Suprapubic skin (tissue), 4 donors: ENCODE measurements around the gene MOCS1. TPM values are rescaled to one million over a fixed set of nuclear protein-coding genes. Genes with fewer than 3 reads are reported as not detected.

Experiments used
- DNase-seq, 2 donors: peaks; one replicate each; pipeline ENCODE4 v3.0.0-alpha.2; 2019; ENCODE audit warnings: low spot score in 2 of 2
- H3K27ac ChIP-seq: fragments of 200-600 bp; sonication (generic); one replicate; pipeline ENCODE4 v1.5.1; 2019
- H3K27me3 ChIP-seq: fragments of 200-600 bp; sonication (generic); one replicate; pipeline ENCODE4 v1.5.1; 2019
- H3K36me3 ChIP-seq: fragments of 200-600 bp; sonication (generic); one replicate; pipeline ENCODE4 v1.5.1; 2019
- H3K4me1 ChIP-seq: fragments of 200-600 bp; sonication (generic); one replicate; pipeline ENCODE4 v1.5.1; 2019
- H3K4me3 ChIP-seq: fragments of 200-600 bp; sonication (generic); one replicate; pipeline ENCODE4 v1.5.1; 2019; ENCODE audit warnings: mild to moderate bottlenecking
- H3K9me3 ChIP-seq: fragments of 200-600 bp; sonication (generic); one replicate; pipeline ENCODE4 v1.5.1; 2019
- EP300 ChIP-seq: sonication (generic); formaldehyde crosslinking; IDR thresholded peaks from one replicate; pipeline ENCODE4 v1.6.1; 2017; ENCODE audit warnings: antibody characterized with exemption
- POLR2A ChIP-seq, 2 donors: fragments of 450-650 bp; IDR thresholded peaks; one replicate each; pipeline ENCODE4 v1.6.1; 2017; ENCODE audit warnings: antibody characterized with exemption in 2 of 2, mild to moderate bottlenecking in 2 of 2, moderate library complexity in 2 of 2
- POLR2AphosphoS5 ChIP-seq, 3 donors: sonication (generic); formaldehyde crosslinking; IDR thresholded peaks; one replicate each; pipeline ENCODE4 v1.6.1; 2017; ENCODE audit warnings: antibody characterized with exemption in 3 of 3
- WGBS: methylation state at CpG from one replicate; pipeline ENCODE4 v1.1.5; 2018; 5-methylcytosine and 5-hydroxymethylcytosine counted together
- total RNA-seq, 4 donors: library from RNA; depleted of rRNA; stranded (reverse); fragments of >200 nt; gene quantifications; one replicate each; pipeline ENCODE4 v1.1.0, GENCODE V29; 2016
- TF ChIP-seq, protein P1 (sequence below), 2 donors: fragments of 200-600 bp in 1 of 2; fragments of 450-650 bp in 1 of 2; sonication (generic) in 1 of 2; IDR thresholded peaks; one replicate each; pipeline ENCODE4 v1.5.1; 2016 to 2019; ENCODE audit warnings: antibody characterized with exemption in 2 of 2, mild to moderate bottlenecking in 1 of 2, moderate library complexity in 1 of 2

The MOCS1 gene
- total RNA-seq, 4 donors from 2014 or later = 4.2 to 13.8 (median 10.2) TPM

DNA sequence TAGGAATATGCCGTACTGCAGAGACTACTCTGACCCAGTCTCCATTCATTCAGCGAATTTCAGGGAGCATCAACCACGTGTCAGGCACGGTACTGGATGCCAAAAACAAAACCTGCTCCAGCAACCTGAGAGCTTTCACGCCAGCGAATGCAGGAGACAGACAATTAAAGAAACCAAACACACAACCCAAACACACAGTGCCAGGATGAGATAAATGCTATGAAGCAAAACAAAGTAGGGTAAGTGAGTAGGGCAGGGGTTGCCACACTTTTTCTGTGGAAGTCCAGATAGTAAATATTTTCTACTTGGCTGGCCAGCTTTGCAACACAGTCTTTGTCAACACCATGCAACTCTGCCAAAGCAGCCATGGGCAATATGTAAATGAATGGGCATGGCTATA is 10.0 kb downstream of the MOCS1 start:
- Histone ChIP-seq H3K4me3 (no peak overlapping the region), H3K4me1 (peaks cover 33% of the 10 kb centered on the region), H3K36me3 (peaks cover 13% of the 10 kb centered on the region), H3K27me3 (no peaks in the 10 kb centered on the region), H3K9me3 (no peaks in the 10 kb centered on the region), H3K27ac (no peak overlapping the region)
- no peak for TF ChIP-seq POLR2A (IDR thresholded peaks at IDR 0.05)
- no peak for TF ChIP-seq EP300
- TF ChIP-seq, protein P1, sequence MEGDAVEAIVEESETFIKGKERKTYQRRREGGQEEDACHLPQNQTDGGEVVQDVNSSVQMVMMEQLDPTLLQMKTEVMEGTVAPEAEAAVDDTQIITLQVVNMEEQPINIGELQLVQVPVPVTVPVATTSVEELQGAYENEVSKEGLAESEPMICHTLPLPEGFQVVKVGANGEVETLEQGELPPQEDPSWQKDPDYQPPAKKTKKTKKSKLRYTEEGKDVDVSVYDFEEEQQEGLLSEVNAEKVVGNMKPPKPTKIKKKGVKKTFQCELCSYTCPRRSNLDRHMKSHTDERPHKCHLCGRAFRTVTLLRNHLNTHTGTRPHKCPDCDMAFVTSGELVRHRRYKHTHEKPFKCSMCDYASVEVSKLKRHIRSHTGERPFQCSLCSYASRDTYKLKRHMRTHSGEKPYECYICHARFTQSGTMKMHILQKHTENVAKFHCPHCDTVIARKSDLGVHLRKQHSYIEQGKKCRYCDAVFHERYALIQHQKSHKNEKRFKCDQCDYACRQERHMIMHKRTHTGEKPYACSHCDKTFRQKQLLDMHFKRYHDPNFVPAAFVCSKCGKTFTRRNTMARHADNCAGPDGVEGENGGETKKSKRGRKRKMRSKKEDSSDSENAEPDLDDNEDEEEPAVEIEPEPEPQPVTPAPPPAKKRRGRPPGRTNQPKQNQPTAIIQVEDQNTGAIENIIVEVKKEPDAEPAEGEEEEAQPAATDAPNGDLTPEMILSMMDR (IDR thresholded peaks at IDR 0.05) = no peak
- no peak for TF ChIP-seq POLR2AphosphoS5 (IDR thresholded peaks at IDR 0.05)
- 41% methylated on average over 6 of the region's 6 CpGs for WGBS
- DNase-seq = no peak

DNA sequence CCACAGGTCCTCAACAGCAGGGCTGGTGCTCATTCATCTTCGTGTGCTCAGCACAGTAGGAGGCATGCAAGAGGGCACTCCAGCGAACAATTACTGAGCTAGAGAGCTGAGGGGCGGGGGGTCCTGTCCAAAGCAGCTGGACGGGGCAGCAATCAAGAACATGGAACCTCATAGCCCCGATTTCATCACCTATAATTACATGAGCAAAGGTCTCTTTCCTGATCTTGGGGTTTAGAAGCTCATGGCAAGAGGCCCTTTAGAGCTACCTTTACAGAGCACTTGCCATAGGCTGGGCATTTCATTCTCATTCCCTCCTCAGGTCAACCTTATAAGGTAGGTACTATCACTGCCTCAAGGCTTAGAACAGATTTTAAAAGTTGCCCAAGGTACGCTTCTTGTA is 10.4 kb downstream of the MOCS1 start:
- TF ChIP-seq POLR2AphosphoS5 (IDR thresholded peaks at IDR 0.05) (no peak), POLR2A (IDR thresholded peaks at IDR 0.05) (no peak)
- H3K4me1 ChIP-seq = peaks cover 30% of the 10 kb centered on the region
- peaks cover 13% of the 10 kb centered on the region for H3K36me3 ChIP-seq
- 83% methylated on average over 1 of the region's 6 CpGs for WGBS
- no peak overlapping the region for H3K4me3 ChIP-seq
- no peak for DNase-seq
- no peak overlapping the region for H3K27ac ChIP-seq
- H3K9me3 ChIP-seq = no peaks in the 10 kb centered on the region
- H3K27me3 ChIP-seq = no peaks in the 10 kb centered on the region

DNA sequence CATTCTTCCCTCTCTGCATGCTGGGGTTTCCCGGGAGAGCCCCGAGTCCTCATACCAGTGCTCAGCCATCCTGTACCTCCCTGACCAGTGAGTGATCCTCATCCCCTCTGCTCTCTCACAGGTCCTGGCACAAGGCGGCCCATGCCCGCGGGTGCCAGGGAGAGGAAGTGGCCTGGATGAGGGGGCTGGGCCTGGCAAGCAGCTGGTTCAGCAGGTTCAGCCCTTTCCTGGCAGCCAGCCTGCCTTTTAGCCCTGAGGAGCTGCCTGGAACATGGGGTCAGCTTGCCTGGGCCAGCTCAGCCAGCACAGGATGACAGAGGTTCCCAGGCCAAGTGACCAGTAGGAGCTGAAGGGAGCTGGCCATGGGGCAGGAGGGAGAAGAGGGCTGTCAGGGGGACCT is 10.9 kb downstream of the MOCS1 start:
- Histone ChIP-seq H3K9me3 (no peaks in the 10 kb centered on the region), H3K27me3 (no peaks in the 10 kb centered on the region), H3K4me3 (no peak overlapping the region), H3K27ac (no peak overlapping the region), H3K36me3 (peaks cover 13% of the 10 kb centered on the region), H3K4me1 (peaks cover 30% of the 10 kb centered on the region)
- DNase-seq = no peak
- no CpG with 5 or more reads among the region's 5 CpGs for WGBS
- TF ChIP-seq POLR2AphosphoS5 (IDR thresholded peaks at IDR 0.05) = no peak
- TF ChIP-seq POLR2A (IDR thresholded peaks at IDR 0.05) = no peak
- TF ChIP-seq EP300 = no peak
- TF ChIP-seq, protein P1 (IDR thresholded peaks at IDR 0.05) = no peak

DNA sequence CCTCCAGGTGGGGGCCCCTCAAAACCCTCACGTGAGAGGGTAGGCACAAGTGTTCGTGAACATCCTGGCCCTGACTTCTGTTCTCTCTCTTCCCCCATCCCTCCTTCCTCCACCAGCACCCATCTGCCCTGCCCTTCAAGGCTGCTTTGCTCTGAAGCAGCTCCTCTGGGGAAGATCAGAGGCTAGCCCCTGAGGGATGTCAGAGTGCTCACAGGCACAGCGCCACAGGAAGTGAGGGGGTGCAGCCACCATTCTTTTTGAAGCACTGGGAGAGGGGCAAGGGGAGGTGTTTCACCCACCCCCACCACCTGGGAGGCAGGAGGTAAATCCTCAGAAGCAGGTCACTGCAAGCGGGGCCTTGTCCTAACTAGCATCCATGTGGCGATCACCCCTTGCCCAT is 11.4 kb downstream of the MOCS1 start:
- TF ChIP-seq POLR2A (IDR thresholded peaks at IDR 0.05) (no peak), EP300 (no peak), POLR2AphosphoS5 (IDR thresholded peaks at IDR 0.05) (no peak)
- TF ChIP-seq, protein P1 (IDR thresholded peaks at IDR 0.05) = no peak
- no peak for DNase-seq
- Histone ChIP-seq H3K4me1 (peaks cover 30% of the 10 kb centered on the region), H3K9me3 (no peaks in the 10 kb centered on the region), H3K27me3 (no peaks in the 10 kb centered on the region), H3K36me3 (peaks cover 13% of the 10 kb centered on the region), H3K4me3 (no peak overlapping the region), H3K27ac (no peak overlapping the region)
- 79% methylated on average over 5 of the region's 5 CpGs for WGBS

DNA sequence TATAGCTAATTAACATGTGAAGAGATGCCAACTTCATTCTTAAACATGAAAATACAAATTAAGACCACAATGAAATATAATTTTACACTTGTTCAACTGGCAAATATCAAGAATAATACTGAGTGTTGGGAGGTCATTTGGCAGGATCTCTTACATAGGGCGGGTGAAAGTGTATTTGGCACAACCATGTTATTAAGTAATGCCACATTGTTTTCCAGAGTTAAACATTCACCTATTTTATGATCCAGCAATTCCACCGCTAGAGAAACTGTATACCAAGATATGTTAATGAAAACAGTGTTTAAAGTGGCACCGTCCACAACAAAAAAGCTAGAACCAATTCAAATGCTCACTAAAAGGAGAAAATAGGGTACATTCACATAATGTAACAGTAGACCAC is 14.1 kb downstream of the MOCS1 start:
- Histone ChIP-seq H3K36me3 (peaks cover 14% of the 10 kb centered on the region), H3K9me3 (no peaks in the 10 kb centered on the region), H3K27ac (no peak overlapping the region), H3K27me3 (no peaks in the 10 kb centered on the region), H3K4me3 (no peak overlapping the region), H3K4me1 (peaks cover 22% of the 10 kb centered on the region)
- no peak for TF ChIP-seq POLR2AphosphoS5 (IDR thresholded peaks at IDR 0.05)
- no peak for TF ChIP-seq EP300
- TF ChIP-seq, protein P1 (IDR thresholded peaks at IDR 0.05) = no peak
- no peak for TF ChIP-seq POLR2A (IDR thresholded peaks at IDR 0.05)
- DNase-seq = no peak
- 74% methylated on average over 3 of the region's 3 CpGs for WGBS

DNA sequence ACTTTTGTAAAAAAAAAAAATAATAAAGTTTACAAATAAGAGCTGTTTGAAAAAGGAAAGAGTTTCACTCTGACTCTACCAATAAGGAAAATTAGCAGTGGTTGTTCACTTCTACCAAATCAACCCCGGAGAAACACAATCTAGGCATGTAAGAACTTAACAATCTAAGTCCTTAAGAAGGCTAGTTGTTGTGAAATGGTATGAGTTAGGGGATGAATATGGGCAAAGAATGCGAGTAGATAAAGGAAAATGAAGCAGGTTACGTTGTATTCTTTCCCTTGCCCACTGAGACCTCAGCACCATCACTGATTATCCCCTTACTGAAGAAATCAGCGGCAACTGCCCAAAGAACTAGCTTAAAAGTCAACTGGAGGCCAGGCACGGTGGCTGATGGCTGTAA is 15.4 kb downstream of the MOCS1 start:
- WGBS = 88% methylated on average over 5 of the region's 5 CpGs
- peaks cover 12% of the 10 kb centered on the region for H3K36me3 ChIP-seq
- H3K4me3 ChIP-seq = no peak overlapping the region
- H3K9me3 ChIP-seq = no peaks in the 10 kb centered on the region
- TF ChIP-seq, protein P1 (IDR thresholded peaks at IDR 0.05) = no peak
- no peak for TF ChIP-seq POLR2AphosphoS5 (IDR thresholded peaks at IDR 0.05)
- TF ChIP-seq POLR2A (IDR thresholded peaks at IDR 0.05) = no peak
- DNase-seq = no peak
- H3K27ac ChIP-seq = no peak overlapping the region
- no peaks in the 10 kb centered on the region for H3K27me3 ChIP-seq
- peaks cover 13% of the 10 kb centered on the region for H3K4me1 ChIP-seq
